NB4 (cell line): ENCODE results near the gene PHF21B.
"Not testable (repeated sequence)": the region's sequence is repeated elsewhere in the genome, so short reads cannot be mapped to it uniquely, and the experiment has no call there.

Experiments used
- DNase-seq: peaks from one replicate; pipeline ENCODE4 v3.0.0; 2010; ENCODE audit warnings: low read depth
- H3K4me3 ChIP-seq: one replicate; pipeline ENCODE4 v1.5.1; 2011; ENCODE audit warnings: mild to moderate bottlenecking, low read depth, low read length, moderate library complexity
- MAX ChIP-seq: IDR thresholded peaks from 2 replicates; pipeline ENCODE4 v1.6.1; 2011; ENCODE audit warnings: low read depth, low read length
- MYC ChIP-seq: IDR thresholded peaks from 2 replicates; pipeline ENCODE4 v1.6.1; 2011; ENCODE audit warnings: low read depth, low read length
- POLR2A ChIP-seq: IDR thresholded peaks from 2 replicates; pipeline ENCODE4 v1.6.1; 2011; ENCODE audit warnings: mild to moderate bottlenecking; ENCODE audit not compliant: insufficient read length; ENCODE audit errors: extremely low read depth
- TF ChIP-seq, protein P1 (sequence below): IDR thresholded peaks from one replicate; pipeline ENCODE4 v1.5.1; 2012; ENCODE audit warnings: low read depth, low read length

The PHF21B gene

DNA sequence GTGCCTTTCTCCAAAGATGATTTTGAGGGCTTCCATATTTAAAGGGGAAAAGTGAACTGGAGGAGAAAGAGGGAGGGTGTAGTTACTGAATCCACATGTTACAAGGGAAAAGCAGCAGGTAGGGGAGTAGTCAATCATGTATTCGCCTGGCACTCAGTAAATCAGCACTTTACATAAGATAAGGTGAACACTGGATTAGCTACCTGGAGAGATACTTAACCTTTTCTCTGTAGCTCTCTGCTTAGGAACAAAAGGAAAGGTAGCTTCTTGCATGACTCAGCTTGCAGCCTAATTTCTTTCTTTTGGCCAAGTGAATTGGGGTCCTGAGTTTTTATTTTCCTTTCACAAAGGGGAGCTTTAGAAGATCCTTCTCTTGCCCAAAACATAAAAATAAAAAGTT, 43.3 kb upstream of the PHF21B start:
- TF ChIP-seq MAX = no peak
- no peak for TF ChIP-seq POLR2A
- no peak for TF ChIP-seq MYC
- TF ChIP-seq, protein P1, sequence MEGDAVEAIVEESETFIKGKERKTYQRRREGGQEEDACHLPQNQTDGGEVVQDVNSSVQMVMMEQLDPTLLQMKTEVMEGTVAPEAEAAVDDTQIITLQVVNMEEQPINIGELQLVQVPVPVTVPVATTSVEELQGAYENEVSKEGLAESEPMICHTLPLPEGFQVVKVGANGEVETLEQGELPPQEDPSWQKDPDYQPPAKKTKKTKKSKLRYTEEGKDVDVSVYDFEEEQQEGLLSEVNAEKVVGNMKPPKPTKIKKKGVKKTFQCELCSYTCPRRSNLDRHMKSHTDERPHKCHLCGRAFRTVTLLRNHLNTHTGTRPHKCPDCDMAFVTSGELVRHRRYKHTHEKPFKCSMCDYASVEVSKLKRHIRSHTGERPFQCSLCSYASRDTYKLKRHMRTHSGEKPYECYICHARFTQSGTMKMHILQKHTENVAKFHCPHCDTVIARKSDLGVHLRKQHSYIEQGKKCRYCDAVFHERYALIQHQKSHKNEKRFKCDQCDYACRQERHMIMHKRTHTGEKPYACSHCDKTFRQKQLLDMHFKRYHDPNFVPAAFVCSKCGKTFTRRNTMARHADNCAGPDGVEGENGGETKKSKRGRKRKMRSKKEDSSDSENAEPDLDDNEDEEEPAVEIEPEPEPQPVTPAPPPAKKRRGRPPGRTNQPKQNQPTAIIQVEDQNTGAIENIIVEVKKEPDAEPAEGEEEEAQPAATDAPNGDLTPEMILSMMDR = no peak
- no peak for DNase-seq
- H3K4me3 ChIP-seq = no peak overlapping the region

- H3K4me3 ChIP-seq, DNase-seq: not testable (repeated sequence)
These were observed 42.9 kb upstream of the PHF21B start for GRCh38 chr22:45052665-45053064.

- no peak for TF ChIP-seq MYC
- TF ChIP-seq, protein P1 = no peak
- no peak for TF ChIP-seq MAX
- TF ChIP-seq POLR2A = no peak
- H3K4me3 ChIP-seq = no peak overlapping the region
- DNase-seq = no peak
These were observed 42.1 kb upstream of the PHF21B start for GRCh38 chr22:45051946-45052345.

DNA sequence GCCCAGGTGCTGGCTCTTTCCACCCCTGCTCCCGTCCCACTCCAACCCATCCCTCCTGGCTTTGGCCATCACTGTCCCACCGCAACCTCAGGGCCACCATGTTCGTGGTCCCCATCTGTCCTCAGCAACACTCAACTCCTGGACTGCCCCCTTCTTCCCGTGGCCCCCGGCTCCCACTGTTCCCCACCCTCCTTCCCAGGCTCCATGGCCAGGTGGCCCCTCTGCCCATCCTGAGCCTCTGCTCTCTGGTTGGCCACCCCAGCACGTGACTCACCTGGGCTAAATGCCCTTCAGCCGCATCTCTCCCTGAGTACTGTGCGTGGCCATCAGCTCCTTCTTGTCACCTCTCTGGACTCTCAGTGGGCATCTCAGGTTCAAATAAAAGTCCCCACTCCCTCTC, 41.6 kb upstream of the PHF21B start:
- H3K4me3 ChIP-seq = no peak overlapping the region
- no peak for DNase-seq
- TF ChIP-seq MYC (no peak), MAX (no peak), POLR2A (no peak)
- TF ChIP-seq, protein P1 = no peak

GRCh38 chr22:45047260-45047659, 37.5 kb upstream of the PHF21B start:
- TF ChIP-seq MAX = no peak
- no peak for TF ChIP-seq MYC
- TF ChIP-seq, protein P1 = no peak
- no peak for TF ChIP-seq POLR2A
- no peak overlapping the region for H3K4me3 ChIP-seq
- no peak for DNase-seq

DNA sequence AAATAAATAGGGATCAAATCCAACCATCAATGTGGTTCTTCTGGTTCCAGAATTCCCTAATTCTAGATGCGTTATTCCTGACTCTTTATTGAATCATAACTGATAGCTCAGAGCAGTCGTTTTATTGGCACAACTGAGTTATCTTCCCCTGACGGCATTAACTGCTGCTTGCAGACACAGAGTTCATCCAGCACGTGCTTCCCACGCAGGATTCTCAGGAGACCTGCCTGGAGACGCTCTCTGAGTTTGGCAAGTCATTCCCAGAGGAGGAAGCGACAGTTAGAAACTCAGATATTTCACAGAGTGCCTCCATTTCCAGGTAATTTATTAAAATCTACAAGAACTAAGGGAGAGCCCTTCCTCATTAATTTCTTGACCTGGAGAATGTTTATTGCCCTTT, 35.4 kb upstream of the PHF21B start:
- H3K4me3 ChIP-seq = no peak overlapping the region
- no peak for TF ChIP-seq MYC
- TF ChIP-seq, protein P1 = no peak
- no peak for TF ChIP-seq POLR2A
- no peak for TF ChIP-seq MAX
- DNase-seq = no peak

- no peak for DNase-seq
- H3K4me3 ChIP-seq = no peak overlapping the region
- TF ChIP-seq MYC (no peak), POLR2A (no peak), MAX (no peak)
- TF ChIP-seq, protein P1 = no peak
These were observed 32.5 kb upstream of the PHF21B start for GRCh38 chr22:45042263-45042662.
